HG03457 (cell line): ENCODE measurements around the gene LRRC74B.
A peak's percentile ranks its signal among the peaks of the same experiment; 100 is the strongest.

Experiments
- ATAC-seq: cut with Tn5 transposase; IDR thresholded peaks from one replicate; pipeline ENCODE4 v1.9.1; 2021; ENCODE audit warnings: moderate number of reproducible peaks; ENCODE audit not compliant: unreplicated experiment

LRRC74B gene

GRCh38 chr22:21013657-21014201 lies 32.0 kb upstream of the LRRC74B start:
- ATAC-seq, result no peak

DNA sequence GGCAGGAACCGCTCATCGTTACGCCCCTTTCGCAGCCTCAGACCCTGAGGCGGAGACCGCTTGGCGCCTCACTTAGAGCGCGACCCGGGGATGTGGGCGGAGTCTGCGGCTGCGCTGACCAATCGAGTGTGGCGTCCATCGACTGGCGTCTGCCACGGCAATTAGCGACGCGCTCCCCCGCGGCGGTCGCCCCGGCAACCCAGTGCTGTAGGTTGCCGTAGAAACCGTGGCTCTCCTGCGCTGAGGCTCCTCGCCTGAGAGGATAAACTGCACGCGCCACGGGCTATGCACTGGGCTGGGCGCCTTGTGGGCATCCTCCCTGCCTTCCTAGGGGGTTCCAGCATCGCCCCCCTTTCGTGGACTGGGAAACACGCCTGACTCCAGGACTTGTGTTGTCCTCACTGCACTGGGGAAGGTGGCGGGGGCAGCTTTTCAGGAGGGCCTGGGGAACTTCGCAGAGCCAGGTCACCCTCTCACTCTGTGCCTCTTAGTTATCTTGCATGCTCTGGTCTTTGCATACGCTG lies 31.5 kb upstream of the LRRC74B start:
- ATAC-seq, result peak; percentile 75

DNA sequence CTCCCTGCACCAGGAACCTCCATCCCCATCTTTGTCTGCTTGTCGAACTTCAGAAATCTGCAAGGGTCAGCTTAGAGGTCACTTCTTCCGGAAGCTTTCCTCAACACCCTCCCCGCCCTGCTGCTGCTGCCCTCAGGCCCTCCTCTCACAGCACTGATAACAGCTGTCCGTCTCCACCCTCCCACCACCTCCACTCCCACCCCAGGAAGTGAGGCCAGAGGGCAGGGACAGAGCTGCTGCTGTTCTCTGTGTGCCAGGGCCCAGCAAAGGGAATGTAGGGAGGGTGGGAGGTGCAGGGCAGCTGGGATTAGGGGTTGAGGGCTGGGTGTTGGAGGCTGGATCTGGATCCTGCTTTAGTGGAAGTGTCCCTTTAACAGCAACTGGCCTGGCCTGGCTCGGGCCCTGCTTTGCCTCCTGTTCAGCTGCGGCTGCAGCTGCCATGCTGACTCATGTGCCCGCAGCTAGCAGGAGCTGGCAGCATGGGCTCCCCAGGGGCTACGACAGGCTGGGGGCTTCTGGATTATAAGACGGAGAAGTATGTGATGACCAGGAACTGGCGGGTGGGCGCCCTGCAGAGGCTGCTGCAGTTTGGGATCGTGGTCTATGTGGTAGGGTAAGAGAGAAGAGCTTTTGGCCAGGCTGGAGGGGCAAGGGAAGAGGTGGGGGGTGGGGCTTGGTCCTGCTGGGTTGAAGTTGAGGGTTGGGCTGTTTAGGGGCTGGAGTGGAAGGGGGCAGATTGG lies 30.9 kb upstream of the LRRC74B start, which contains the start of gene P2RX6:
Gene P2RX6, plus strand, starts transcription at position 440 of the 740 bp plus-strand sequence. Its CDS starts 10 bp downstream, at position 450.
- ATAC-seq, result no peak

- no peak for ATAC-seq
These were observed 30.2 kb upstream of the LRRC74B start for GRCh38 chr22:21015466-21016006.

DNA sequence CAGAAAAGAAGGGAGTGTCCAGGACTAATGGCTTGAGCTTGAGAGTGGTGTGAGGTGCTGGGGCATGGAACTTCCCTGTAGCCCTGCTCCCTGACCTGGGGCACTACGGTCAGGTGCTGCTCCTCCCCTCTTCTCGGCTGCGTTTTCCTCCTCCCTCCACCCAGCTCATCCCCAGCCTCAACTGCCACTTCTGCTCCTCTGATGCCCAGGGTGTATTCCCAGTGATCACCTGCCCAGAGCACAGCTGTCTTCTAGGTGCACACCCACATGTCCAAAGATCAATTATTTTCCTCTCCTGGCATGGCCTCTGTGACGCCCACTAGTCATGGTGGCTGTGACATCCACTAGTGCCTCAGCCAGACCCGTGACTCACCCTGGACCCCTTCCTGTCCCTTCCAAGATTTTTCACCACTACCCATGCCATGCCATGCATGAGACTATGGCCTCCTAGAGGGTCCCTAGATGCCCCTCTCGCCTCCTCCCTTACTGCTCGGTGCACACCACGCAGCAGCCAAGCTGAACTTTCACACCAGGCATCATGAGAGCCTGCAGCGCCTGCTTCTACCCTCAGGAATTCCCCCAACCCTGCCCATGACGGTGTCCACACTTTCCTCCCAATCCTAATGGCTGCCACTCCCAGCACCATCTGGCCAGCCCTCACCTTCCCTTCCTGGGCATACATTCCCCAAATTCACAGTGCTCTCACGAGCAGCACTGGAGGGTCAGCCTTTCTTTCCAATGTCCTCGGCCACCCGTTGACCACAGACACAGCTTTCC lies 28.9 kb upstream of the LRRC74B start:
- ATAC-seq, result no peak

GRCh38 chr22:21018314-21018713 lies 27.4 kb upstream of the LRRC74B start:
- no peak for ATAC-seq

DNA sequence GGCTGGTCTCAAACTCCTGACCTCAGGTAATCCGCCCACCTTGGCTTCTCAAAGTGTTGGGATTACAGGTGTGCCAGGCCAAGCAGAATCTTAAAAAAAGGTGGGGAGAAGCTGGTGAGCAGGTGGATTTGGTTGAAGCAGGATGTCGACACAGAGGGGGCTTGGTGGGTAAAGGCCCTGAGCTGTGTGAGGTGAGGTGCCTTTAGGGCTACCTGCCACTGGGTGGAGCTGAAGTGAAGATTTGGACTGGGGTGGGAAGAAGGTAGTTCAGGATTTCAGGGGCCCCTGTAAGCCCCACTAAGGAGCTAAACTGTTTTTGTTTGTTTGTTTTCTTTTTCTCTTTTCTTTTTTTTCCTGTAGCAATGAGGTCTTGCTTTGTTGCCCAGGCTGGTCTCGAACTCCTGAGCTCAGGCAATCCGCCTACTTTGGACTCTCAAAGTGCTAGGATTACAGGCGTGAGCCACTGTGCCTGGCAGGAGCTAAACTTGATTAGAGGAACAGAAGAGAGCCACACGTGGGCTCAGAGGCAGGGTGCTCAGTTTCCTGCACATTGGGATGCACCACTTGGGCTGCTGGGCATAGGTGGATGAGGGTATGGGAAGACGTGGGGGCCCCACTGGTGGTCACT lies 24.8 kb upstream of the LRRC74B start:
- ATAC-seq, result no peak

DNA sequence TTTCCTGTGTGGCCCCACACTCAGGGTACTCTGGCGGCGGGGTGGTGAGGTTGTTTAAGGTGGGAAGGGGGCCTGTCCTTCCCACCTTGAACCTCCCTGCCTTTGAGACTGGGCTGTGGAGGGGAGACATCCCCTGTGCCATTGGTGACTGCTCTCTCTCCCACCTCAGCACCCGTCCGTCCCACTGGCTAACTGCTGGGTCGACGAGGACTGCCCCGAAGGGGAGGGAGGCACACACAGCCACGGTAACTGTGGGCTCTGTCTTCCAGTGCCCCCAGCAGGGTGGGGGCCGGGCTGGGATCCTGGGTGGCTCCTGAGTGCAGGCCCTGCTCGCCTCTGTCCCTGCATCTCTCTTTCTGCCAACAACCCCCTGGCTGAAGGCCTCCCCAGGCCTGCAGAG lies 23.2 kb upstream of the LRRC74B start:
- ATAC-seq, result no peak

DNA sequence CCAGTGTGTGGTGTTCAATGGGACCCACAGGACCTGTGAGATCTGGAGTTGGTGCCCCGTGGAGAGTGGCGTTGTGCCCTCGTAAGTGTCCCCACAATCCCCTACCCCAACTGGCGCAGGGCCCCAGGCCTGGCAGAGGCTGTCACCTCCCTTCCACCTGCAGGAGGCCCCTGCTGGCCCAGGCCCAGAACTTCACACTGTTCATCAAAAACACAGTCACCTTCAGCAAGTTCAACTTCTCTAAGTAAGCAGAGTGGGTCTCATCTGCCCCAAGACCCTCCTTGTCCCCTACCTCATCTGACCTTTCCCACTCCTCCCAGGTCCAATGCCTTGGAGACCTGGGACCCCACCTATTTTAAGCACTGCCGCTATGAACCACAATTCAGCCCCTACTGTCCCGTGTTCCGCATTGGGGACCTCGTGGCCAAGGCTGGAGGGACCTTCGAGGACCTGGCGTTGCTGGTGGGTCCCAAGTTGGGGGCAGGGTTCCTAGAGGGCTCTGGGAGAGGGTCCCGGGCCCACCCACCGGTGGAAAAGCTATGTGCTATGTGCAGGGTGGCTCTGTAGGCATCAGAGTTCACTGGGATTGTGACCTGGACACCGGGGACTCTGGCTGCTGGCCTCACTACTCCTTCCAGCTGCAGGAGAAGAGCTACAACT lies 22.7 kb upstream of the LRRC74B start:
- no peak for ATAC-seq

DNA sequence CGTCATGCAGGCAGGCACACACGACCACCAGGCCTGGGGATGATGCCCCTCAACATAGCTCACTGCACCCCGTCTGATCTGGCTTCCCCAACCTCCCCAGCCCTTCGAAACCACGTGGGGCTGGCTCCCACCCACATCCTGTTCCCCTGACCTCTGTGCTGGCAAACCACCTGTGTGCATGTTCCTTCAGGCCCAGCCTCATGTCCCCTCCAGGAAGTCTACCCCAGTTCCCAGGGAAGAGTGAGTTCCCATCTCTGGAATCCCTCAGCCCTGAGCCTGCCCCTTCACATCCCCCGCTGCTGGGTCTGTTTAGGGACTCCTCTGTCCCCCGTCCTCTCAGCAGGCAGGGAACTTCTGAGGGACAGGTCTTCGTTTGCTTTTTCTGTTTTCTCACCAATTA lies 20.5 kb upstream of the LRRC74B start:
- ATAC-seq, result no peak

DNA sequence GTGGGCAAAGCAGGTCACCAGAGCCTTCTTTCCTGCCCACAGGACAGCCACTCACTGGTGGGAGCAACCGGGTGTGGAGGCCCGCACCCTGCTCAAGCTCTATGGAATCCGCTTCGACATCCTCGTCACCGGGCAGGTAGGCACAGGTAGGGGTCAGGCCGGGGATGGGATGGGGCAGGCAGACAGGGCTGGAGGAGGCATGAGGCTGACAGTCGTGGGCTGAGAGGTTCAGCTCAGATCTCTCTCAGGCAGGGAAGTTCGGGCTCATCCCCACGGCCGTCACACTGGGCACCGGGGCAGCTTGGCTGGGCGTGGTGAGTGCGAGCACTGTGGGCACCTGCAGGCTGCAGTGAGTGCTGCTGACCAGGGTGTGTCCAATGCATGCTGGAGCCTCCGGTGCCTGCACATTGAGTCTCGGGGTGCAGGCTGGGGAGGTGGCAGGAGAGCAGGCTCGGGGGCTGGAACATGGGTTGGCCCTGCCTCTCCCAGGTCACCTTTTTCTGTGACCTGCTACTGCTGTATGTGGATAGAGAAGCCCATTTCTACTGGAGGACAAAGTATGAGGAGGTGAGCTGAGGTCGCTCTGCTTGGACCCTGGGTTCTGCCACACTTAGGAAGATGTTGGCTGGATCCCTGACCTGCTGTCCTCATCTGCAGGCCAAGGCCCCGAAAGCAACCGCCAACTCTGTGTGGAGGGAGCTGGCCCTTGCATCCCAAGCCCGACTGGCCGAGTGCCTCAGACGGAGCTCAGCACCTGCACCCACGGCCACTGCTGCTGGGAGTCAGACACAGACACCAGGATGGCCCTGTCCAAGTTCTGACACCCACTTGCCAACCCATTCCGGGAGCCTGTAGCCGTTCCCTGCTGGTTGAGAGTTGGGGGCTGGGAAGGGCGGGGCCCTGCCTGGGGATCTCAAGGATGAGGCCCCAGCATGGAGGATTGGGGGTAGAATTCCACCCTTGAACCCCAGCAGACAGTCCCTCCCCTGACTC lies 19.7 kb upstream of the LRRC74B start:
- ATAC-seq, result no peak

GRCh38 chr22:21026783-21027692 lies 18.7 kb upstream of the LRRC74B start:
- ATAC-seq, result no peak

DNA sequence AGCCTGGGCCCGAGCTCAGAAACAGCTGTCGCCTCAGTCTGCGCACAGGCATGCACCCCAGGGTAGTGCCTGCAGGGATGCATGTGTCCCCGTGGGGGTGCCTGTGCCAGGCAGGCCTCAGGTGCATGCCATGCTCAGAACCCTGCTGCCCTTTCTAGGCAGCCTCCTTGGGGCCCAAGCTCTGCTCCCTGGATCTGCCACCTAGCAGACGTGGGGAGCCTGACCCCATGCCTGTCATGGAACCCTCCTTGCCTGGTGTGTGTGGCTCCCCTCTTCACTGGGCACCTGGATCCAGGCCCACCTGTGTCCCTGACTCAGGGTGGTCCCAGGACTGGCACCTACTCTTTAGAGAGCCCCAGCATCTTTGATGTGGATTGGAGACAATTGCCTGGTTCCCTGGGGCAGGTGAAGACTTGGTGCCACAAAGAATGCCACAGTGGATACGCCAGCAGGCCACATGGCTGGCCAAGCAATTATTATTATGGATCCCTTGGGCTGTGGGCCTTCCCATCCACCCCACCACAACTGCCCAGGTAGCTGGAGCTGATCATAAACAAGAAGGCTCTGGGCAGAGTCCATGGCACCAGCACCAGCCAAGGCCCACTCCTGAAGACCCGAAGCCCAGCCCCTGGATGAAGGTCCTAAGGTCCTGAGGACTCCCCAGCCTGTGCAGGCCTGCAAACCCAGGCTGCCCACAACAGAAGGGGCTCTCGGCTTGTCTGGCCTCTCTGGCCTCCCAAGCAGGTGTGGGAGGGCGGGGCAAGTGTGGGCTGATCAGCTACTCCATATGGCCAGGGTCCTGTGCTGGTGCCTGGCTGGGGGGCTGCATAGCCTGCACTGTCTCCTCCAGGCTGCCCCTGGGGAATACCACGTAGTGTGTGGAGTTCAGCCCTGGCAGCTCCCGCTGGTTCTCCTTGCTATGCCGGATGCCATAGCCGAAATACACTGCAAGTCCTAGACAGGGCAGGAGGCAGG lies 17.2 kb upstream of the LRRC74B start:
- ATAC-seq, result no peak

- no peak for ATAC-seq
These were observed 16.2 kb upstream of the LRRC74B start for GRCh38 chr22:21029486-21030025.

DNA sequence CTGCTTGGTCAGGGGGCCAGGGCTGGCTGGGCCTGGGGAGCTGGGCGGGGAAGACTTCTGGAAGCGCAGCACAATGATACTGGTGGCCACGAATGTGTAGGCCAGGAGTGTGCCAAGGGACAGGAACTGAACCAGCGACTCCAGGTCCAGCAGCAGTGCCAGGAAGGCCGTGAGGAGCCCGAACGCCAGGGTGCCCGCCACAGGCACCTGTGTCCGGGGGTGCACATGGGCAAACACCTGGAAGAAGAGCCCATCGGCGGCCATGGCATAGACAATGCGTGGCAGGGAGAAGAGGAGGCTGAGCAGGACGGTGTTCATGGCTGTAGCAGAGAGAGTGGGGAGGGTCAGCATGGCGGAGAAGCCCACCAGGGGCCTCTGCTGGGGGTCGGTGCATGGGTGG lies 15.7 kb upstream of the LRRC74B start:
- no peak for ATAC-seq

- ATAC-seq, result no peak
These were observed 14.9 kb upstream of the LRRC74B start for GRCh38 chr22:21030621-21031544.
